Measurements from ENCODE around the gene EFEMP2.
"Not testable (repeated sequence)": the region's sequence is repeated elsewhere in the genome, so short reads cannot be mapped to it uniquely, and the experiment has no call there.

Gene EFEMP2

GRCh38 chr11:65900125-65900898 is 27.7 kb upstream of the EFEMP2 start, which contains the start of gene FOSL1:
Gene FOSL1 (minus strand): TSS chr11:65900388. CDS start chr11:65900339, 49 bp downstream.
- DNase-seq, result peak; percentile 76 to 97 (median 83)

DNA sequence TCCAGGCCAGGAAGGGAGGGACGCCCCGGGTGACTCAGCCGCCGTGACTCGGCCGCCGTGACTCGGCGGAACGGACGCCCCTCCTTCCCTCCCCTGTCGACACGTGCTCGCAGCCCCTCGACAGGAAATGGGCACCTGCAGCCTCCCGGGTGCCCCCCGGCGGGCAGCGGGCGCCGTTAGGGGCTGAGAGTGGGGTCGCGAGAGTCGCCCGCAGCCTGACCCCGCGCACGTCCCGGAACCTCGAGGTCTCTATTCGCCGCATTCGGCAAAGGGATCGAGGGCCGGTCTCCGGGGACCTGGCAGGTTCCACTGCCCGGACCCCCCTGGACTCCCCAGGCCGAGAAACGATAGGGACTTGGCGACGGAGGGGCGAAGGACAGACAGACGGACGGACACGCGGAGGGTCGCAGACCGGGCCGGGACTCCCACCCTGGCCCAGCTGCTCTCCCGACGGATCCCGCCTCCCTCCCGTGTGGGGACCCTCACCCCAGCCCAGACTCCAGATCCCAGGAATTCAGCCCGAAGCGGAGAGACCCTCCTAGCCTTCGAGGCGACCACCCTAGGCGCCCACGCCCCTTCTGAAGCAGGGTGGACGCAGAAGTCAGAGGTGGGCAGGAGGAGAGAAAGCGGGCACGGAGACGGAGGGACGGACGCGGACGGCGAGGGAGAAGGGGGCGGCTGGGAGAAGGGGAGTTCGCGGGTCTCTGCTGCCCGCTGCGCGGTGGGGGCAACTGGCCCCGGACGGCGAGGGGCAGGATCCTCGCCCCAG is 26.9 kb upstream of the EFEMP2 start:
- DNase-seq, result peak in 2 of 4 experiments; percentile 30 to 37

GRCh38 chr11:65898656-65899355 is 26.2 kb upstream of the EFEMP2 start:
- DNase-seq, result no peak

DNA sequence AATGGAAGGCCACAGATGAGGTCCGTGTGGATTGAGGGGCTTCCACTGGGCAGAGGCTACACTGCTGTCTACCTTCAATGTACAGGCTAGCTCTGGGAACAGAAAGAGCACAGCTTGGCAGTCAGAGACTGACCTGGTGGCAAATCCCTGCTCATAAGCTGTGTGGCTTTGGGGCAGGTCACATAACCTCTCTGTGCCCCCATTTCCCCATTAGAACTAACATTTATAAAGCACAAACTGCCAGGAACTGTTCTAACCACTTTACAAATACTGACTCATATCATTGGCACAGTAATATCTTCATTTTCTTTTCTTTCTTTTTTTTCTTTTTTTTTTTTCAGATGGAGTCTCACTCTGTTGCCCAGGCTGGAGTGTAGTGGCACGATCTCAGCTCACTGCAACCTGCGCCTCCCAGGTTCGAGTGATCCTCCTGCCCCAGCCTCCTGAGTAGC is 24.4 kb upstream of the EFEMP2 start:
- no peak for DNase-seq

GRCh38 chr11:65896034-65896999 is 23.7 kb upstream of the EFEMP2 start:
- DNase-seq, result no peak

DNA sequence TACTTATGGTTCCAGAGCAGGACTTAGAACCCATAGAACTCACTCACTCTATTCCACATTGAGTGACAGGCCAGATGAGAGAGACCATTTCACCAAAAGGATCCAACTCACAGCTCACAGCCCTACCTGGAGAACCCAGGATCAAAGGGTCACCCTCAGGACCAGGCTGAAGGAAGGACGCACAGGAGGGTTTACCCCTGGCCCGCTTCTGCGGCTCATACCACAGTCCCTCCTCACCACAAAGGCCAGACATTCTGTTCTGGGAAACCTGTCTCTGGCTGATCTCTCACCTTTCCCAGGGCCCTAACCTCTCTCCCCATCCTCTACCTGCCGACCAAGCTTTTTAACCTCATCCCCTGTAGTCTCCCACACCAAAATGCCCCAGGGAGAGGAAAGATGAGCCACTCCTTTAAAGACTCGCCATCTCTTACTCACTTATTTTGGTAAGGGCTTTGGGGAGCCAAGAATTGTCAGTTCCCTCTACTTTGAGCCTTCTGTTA is 22.9 kb upstream of the EFEMP2 start:
- DNase-seq, result no peak

- no peak for DNase-seq
Measured at GRCh38 chr11:65894034-65894591, 21.5 kb upstream of the EFEMP2 start.

DNA sequence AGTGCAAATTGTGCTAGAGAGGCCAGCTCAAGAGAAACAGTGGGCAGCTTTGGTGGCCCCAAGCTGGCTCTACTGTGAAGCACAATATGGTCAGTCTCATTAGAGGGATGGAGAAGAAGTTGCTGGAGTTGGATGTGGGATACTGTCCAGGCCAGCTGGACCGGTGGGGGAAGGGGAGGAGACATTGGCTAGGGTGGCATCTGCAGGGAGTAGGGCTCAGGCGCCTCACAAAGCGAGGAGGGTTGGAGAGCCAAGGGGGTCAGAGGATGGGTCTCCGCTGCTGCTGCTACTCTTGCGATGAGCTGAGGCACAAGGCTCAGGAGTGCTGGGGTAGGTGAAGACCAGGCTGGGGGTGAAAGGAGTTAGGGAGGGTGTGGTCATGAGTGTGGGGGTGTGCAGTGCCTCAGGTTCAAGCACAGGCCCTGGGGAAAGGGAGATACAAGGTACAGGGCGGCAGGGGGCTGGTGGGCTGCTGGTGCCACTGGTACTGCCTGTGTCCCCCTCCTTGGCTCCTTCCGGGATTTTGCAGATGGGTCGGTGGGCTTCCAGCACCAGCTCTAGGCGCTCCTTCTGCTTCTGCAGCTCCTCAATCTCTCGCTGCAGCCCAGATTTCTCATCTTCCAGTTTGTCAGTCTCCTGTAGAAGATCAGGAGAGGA is 20.2 kb upstream of the EFEMP2 start:
- DNase-seq, result no peak

GRCh38 chr11:65892137-65892540 is 19.5 kb upstream of the EFEMP2 start:
- DNase-seq, result not testable (repeated sequence)

GRCh38 chr11:65891219-65892136 is 18.9 kb upstream of the EFEMP2 start:
- no peak for DNase-seq

- peak; percentile 84 to 99 (median 96) for DNase-seq
Measured at GRCh38 chr11:65890324-65891218, 18.0 kb upstream of the EFEMP2 start, which contains the start of gene CCDC85B. Gene CCDC85B (plus strand): TSS chr11:65890673. CDS start chr11:65890784, 111 bp downstream.

GRCh38 chr11:65888163-65888814 is 15.7 kb upstream of the EFEMP2 start, which contains the start of gene FIBP:
Gene FIBP (minus strand): TSS chr11:65888471. CDS start chr11:65888418, 53 bp downstream.
- peak; percentile 87 to 92 (median 89) for DNase-seq

GRCh38 chr11:65887723-65888162 is 15.1 kb upstream of the EFEMP2 start:
- DNase-seq, result peak in 1 of 4 experiments; percentile 49

- no peak for DNase-seq
Measured at GRCh38 chr11:65886826-65887722, 14.5 kb upstream of the EFEMP2 start.

DNA sequence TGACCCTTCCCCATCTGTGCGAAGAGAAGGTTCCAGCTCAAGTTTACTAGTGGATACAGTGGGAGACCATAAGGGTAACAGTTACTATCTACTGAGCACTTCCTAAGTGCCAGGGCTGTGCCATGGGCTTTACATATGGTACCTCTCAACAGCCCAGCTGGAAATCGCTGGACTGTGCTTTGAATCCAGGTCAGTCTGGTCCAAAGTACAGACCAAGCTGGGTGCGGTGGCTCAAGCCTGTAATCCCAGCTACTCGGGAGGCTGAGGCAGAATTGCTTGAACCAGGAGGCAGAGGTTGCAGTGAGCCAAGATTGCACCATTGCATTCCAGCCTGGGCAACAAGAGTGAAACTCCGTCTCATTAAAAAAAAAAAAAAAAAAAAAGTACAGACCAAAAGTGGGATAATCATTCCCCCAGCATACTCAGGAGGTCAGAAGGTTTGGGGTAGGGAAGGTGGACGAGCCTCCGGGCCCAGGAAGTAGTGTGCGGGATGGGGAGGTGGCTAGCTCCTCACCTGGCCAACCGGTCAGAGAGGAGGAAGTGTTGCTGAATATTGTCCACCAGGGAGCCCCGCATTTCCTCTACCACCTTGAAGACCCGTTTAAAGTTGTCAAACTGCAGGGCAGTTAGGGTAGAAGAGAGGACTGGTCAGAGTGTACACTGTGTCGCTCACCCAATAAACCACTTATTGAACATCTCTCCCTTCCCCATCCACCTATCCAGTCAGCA is 13.4 kb upstream of the EFEMP2 start:
- no peak for DNase-seq

GRCh38 chr11:65885231-65885630 is 12.6 kb upstream of the EFEMP2 start:
- DNase-seq, result no peak
